Activated CD4-positive, alpha-beta T cell treated with anti-CD3 and anti-CD28 coated beads, Interleukin-2, Interleukin-6, amounts not matched to agents 100 ng/mL and 50 ng/mL, durations not matched to agents 16 hours and 8 hours (primary cell): Measurements from ENCODE around the gene PPP3CB.
A peak's percentile ranks its signal among the peaks of the same experiment; 100 is the strongest.

Experiments used
- DNase-seq: peaks from one replicate; pipeline ENCODE4 v3.0.0-alpha.2; 2020

Gene PPP3CB

GRCh38 chr10:73495884-73496674, at the start of gene PPP3CB:
Gene PPP3CB (minus strand): TSS chr10:73496024. CDS start chr10:73495889, 135 bp downstream.
- peak; percentile 92 for DNase-seq

- no peak for DNase-seq
Observed at GRCh38 chr10:73545357-73545756, 49.5 kb upstream of the PPP3CB start.

GRCh38 chr10:73537709-73538108, 41.9 kb upstream of the PPP3CB start:
- no peak for DNase-seq

- DNase-seq = peak; percentile 38
Observed at GRCh38 chr10:73537288-73537687, 41.5 kb upstream of the PPP3CB start.

GRCh38 chr10:73534857-73535256, 39.0 kb upstream of the PPP3CB start:
- no peak for DNase-seq

- peak; percentile 84 for DNase-seq
Observed at GRCh38 chr10:73529089-73529832, 33.4 kb upstream of the PPP3CB start.

- no peak for DNase-seq
Observed at GRCh38 chr10:73522263-73522662, 26.4 kb upstream of the PPP3CB start.

DNA sequence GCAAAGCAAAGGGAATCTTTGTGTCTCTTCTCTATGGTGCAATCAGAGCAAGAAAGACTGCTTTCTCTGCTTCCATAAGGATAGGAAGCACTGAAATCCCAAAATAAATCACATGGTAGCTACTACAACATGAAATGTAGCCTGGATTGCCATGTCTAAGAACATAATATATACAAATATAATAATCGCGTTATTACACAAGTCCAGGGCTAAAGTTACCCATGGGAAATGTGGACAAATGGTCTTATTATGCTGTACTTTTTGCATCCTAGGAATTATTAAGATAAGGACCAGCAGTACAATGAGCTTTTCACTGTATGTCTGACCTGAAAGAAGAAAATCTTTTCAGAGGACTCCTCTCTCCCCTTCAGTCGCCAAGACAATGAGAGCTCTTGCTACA, 23.5 kb upstream of the PPP3CB start:
- no peak for DNase-seq

DNA sequence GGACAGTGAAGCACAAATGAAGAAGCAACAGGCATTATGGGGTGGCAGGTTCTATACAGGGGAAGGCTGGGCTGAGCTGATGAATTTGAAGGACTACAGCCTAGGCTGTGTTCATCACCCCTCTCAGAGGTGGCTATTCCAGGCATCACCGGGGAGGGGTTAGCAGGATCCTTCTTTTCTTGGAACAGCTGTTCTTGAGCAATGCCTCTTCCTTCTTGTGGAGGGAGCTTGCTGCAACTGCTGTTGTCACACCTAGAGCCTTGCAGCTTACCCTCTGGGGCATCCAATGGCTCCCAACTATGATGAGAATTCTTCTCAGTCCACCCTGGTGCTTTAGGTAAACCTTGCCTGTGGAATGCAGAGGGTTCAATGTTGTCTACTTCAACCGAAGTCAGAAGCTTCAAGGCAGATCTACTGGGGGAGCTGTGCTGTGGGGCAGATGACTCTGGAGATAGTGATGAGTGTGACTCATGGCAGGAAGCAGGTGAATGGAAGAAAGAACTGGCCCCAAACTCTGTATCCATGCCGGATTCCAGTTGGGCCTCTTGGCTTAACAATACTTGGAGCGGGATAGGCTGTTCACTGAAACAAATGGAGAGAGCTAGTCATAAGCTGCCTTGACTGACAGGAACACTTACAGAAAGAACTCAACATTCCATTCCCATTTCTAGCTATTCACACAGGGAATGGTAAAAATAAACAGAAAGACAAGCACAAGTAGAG, 21.5 kb upstream of the PPP3CB start:
- no peak for DNase-seq

DNA sequence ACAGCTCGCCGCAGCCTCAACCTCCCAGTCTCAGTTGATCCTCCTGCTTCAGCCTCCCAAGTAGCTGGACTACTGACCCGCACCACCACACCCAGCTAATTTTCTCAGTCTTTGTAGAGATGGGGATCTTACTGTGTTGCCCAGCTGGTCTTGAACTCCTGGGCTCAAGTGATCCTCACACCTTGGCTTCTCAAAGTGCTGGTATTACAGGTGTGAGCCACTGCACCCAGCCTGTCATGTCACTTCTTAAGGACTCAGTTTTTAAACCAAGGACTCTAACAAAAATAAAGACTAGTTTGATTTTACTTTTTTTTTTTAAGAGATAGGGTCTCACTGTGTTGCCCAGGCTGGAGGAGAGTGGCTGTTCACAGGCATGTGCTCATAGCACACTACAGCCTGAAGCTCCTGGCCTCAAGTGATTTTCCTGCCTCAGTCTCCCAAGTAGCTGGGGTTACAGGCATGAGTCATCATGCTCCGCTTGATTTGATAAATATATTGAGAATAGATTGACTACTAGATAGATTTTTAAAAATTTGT, 16.5 kb upstream of the PPP3CB start:
- no peak for DNase-seq

DNA sequence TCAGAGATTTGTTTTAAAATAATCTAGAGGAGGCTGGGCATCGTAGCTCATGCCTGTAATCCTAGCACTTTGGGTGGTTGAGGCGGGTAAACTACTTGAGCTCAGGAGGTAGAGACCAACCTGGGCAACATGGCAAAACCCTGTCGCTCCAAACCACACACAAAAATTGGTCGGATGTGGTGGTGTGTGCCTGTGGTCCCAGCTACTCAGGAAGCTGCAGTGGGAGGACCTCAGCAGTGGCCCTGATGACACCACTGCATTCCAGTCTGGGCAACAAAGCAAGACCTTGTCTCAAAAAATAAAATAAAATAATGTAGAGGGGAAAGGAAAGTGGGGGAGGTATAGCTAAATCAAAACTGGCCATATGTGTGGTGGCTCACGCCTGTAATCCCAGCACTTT, 13.9 kb upstream of the PPP3CB start:
- peak; percentile 9 for DNase-seq

DNA sequence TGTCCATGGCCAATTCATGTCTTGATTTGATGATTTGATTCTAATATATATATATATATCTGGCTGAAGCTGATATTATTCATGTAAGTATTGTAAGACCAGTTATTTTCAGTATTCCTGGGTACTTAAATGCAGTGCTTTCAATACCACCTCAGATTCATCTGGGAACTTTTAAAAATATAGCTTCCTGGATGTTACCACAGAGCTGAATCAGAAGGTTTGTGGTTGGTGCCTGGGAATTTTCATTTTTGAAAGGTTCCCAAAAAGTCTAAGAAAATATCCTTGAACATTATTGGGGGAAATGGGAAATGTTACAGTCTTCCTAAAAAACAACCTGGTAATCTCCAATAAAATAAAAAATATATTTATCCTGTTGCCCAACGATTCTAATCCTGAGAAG, 10.7 kb upstream of the PPP3CB start:
- DNase-seq = no peak

- no peak for DNase-seq
Observed at GRCh38 chr10:73506074-73506473, 10.2 kb upstream of the PPP3CB start.

GRCh38 chr10:73503037-73503436, 7.2 kb upstream of the PPP3CB start:
- no peak for DNase-seq

DNA sequence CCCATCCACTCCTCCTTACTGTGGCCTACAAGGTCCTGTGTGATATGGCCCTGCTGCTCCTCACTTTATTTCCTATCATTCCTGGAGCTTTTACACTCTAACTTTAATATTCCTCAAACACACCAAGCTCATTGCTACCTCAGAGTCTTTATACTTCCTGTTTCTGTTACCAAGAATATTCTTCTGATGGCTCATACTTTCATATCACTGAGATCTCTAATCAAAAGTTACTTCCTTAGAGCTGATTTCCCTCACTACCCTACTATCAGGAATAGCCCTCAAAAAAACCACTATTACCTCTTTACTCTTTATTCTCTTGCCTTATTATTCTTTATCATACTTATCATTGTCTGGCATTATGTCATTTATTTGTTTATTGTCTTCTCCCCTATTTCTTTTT, 5.8 kb upstream of the PPP3CB start:
- no peak for DNase-seq

DNA sequence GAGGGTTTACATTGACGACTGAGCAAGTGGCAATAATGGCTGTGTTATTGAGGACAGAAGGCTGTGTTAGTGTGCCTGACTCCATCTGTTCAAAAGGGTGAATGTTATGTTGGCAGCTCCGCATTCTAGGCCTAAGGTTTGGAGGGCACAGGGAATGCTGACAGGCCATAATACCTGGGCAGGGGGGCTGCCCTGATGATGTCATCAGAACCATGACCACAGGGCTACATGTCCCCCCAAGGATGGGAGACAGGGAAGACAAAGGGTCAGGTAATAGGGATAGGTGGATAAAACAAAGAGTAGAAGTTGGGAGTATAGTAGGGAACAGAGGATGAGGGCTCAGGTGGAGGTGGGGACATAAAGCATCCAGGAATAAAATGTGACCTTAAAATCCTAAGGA, 1.8 kb upstream of the PPP3CB start:
- no peak for DNase-seq

- peak; percentile 94 for DNase-seq
Observed at GRCh38 chr10:73495226-73495883, 469 bp downstream of the PPP3CB start.

DNA sequence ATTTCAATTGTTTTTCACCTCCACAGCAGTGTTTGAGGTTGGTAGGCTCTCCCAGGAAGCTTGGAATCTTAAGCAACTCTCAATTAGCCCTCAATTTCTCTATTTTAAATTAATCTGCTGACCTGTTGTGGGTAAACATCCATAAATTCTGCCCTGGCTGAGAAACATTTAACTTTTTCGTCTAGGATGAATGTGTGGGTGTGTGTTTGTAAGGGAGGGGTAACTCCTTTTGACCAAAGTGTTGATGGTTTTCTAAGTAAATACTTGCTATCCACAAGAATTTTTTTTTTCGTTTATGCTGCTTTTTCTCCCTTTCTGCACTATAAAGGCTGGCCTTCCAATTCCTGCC, 973 bp downstream of the PPP3CB start:
- no peak for DNase-seq

DNA sequence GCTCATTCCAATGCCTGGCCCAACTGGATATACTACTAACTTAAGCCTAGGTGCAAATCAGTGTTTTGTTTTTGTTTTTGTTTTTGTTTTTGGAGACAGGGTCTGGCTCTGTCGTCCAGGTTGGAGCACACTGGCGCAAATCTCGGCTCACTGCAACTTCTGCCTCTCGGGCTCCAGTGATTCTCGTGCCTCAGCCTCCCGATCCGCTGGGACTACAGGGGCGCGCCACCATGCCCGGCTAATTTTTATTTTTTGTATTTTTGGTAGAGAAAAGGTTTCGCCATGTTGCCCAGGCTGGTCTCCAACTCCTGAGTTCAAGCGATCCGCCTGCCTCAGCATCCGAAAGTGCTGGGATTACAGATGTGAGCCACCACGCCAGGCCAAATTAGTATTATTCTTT, 1.6 kb downstream of the PPP3CB start:
- no peak for DNase-seq

DNA sequence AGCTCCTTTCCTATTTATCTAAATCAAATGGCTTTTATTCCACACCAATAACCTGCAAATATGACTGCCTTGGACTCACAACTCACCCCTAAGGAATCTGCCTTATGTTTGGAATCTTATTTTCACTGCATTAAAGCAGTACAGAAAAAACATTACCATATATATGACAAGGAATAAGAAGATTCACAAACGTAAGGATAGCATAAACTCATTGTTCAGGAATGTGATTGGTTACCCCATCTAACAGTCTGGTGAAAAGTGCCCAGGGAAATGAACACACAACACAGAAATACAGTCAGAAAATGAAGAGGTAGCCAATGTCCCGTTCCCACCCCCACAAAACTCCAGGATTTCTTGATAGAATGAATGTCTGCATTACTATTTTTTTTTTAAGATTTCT, 2.0 kb downstream of the PPP3CB start:
- DNase-seq = no peak

- DNase-seq = no peak
Observed at GRCh38 chr10:73486601-73487000, 9.2 kb downstream of the PPP3CB start.

GRCh38 chr10:73485320-73485719, 10.5 kb downstream of the PPP3CB start:
- no peak for DNase-seq

GRCh38 chr10:73480158-73480557, 15.7 kb downstream of the PPP3CB start:
- DNase-seq = peak; percentile 84
